Stimulated activated CD4-positive, alpha-beta T cell treated with anti-CD3 and anti-CD28 coated beads, Interleukin-1b, Interleukin-23, amount 100 ng/mL, for 48 hours (primary cell): Measurements from ENCODE around the gene EPN1.
"Not testable (repeated sequence)": the region's sequence is repeated elsewhere in the genome, so short reads cannot be mapped to it uniquely, and the experiment has no call there.

ENCODE experiments used
- DNase-seq: peaks from one replicate; pipeline ENCODE4 v3.0.0-alpha.2; 2020

Gene EPN1

DNA sequence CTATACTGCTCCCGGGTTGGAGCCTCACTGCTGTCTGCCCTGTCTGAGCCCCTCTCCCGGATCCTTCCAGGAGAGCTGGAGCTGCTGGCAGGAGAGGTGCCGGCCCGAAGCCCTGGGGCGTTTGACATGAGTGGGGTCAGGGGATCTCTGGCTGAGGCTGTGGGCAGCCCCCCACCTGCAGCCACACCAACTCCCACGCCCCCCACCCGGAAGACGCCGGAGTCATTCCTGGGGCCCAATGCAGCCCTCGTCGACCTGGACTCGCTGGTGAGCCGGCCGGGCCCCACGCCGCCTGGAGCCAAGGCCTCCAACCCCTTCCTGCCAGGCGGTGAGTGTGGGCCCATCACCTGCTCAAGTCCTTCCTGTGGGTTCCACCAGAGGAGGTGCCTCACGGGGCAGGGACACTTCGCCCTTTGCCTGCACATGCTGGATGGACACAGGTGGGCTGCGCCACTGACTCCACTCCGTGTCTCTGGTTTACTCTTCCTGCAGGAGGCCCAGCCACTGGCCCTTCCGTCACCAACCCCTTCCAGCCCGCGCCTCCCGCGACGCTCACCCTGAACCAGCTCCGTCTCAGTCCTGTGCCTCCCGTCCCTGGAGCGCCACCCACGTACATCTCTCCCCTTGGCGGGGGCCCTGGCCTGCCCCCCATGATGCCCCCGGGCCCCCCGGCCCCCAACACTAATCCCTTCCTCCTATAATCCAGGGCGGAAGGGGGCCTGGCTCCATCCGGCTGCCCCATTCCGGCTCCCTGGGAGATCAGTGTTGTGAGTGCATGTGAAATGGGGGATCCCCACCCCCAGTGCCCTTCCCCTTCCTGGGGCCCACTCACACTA is 19.8 kb downstream of the EPN1 start:
- DNase-seq, result no peak

DNA sequence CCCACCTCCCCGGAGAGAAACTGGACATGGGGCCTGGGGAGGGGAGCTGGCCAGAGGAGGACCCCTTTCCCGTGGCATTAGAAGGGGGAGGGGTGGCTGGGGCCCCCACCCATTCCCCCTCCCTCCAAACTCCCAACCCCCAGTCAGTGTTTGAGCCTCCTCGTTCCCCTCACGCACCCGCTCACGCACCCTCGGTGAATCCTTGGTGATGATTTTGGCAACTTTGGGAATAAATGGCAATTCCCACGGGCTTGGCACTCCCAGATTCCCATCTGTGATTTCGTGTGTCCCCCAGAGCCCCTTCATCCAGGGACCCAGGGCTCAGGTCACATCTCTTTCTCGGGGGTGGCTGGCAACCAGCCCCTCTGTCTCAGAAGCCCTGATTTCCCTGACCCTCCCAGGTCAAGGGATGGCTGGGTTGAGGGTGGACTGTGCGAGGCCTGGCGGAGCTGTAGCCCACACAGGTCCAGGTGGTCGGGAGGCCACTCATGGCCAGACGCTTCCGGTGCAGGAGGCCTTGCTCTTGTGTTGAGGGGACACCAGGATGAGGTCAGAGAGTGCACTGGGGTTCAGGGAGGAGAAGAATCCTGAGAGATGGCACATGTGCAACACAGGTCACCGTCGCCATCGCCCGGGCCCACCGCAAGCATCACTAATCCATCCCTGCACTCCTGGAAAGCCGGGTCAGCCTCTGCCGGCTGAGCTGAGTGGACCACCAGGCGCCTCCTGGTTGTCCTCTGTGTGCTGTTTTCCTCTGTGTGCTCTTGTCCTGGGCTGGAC is 20.7 kb downstream of the EPN1 start:
- DNase-seq, result no peak

DNA sequence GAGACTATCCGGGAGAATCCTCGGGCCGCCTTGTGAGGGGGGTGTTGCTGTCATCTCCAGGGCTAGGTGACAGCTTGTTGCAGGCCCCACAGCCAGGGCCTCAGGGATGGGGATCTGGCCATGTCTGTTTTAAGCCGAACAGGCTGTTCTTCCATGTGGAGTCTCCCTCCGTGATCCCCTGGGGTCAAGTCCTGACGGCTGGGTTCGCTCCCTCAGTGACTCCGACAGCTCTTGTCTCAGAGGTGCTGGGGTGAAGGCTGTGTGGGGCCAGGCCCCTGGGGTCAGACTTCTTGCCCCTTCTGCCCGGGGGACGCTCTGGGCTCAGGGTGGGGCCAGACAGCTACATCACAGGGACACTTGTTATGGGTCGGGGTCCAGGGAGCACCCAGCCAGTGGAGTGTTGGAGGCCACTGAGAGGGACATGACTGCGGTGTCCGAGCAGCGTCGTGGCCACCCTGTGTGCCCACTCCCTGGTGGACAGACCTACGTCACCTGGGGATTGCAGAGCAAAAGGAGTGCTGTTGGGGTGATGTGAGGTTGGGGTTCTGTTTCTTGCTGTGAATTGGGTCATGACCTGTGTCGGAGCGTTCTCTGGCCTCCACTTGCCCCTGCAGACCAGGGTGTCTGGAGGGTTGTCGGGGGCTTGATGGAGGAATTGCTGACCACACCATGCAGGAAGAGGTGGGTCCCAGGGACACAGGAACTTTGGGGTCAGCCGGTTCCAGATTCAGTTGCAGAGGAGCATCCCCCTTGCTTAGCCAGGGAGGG is 21.5 kb downstream of the EPN1 start:
- no peak for DNase-seq

DNA sequence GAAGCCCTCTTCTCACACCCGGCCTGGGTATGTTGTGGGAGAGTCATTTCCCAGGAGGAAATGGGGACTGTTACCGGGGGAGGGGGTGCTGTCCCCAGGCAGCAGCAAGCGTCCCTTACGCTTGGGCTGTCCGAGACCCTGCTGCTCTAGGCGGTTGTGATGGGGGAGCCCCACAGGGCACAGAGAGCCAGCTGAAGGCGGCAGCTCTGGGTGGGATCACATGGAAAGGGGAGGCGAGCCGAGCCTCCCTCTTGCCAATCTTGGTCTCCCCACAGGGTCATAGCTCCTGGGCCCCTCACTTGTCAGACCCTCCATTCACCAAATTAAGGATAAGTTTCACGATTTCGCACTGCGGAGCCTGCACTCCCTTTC is 22.0 kb downstream of the EPN1 start:
- DNase-seq, result no peak

DNA sequence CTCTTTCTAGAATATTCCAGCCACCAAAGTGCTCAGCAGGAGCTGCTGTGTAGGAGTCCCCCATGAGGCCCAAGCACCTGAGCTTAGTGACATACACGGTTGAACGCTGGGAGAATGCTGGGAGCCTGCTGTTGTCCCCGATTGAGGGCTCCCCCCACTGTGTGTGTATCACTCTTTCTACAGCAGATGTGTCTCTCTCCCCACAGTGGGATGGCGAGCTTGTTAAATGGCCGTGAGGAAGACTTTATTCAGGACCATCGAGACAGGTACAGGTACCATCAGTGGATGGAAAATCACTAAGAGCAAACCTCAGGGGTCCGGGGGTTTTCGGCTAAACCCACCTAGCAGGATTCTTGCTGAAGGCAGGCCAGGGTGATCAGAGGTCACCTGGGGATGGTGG is 22.7 kb downstream of the EPN1 start:
- no peak for DNase-seq

DNA sequence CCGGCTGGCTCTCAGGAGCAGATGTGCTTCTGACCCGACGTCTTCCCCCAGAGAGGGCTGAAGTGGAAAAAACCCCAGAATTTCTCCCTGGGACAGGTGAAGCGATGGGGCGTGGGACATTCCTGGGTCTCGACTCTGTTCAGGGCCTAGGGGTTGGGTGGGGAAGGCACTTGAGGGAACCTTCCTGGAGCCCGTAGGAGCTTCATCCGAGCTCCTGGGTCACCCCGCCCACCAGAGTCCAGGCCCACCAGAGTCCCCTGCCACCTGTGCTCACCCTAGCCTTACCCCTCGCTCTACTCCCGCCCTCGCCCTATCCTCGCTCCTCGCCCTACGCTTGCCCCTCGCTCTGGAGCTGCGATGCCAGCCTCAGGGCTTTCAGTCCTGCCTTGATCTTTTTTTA is 23.2 kb downstream of the EPN1 start:
- DNase-seq, result no peak

DNA sequence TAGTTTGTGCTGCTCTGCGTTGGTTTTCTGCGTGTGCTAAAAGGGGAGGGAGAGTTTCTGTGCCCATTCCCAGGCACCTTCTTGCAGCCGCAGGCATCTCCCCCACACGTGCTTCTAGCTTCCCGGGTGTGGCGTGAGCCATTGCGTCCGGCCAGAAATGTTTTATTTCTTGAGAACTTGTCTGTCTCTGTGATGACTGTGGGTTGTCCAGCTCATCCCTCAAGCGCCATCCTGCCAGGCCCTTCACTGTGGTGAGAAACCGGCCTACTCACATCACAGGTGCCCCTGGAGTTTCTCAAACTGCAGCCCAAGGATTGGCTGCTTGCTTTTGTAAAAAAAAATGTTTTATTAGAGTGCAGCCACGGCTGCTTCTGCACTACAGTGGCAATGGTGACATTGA is 24.2 kb downstream of the EPN1 start:
- DNase-seq, result no peak

DNA sequence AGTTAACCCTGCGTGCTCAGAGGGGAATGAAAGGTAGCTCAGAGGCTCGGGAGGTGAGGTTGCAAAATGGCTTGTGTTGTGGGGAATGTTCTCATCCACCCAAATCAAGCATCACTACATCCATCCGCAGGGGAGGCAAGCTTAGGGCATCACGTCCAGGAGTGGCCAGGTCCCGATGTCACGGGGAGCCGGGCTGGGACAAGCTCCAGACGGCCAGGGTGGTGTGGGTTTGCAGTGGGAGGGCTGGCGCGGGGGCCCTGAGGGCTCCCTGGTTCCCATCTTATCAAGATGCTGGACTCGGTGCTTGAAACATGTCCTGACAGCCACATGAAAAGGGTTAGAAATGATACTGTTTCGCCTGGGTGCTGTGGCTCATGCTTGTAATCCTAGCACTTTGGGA is 25.8 kb downstream of the EPN1 start:
- no peak for DNase-seq

DNA sequence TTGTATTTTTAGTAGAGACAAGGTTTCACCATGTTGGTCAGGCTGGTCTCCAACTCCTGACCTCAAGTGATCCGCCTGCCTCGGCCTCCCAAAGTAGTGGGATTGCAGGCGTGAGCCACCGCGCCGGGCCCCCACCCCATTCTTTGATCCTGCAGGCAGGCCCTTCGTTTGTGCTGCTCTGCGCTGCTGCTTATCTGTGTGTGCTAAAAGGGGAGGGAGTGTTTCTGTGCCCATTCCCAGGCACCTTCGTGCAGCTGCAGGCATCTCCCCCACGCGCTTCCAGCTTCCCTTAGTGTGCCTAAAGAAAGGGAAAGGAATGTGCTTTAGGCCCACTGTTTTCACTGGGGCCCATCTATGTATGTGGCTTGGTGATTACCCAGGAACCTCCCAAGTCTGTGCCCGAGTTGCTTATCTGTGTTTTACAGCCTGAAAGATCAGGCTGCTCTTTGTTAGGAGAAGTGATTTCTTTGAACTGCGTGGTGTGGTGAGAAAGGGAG is 27.2 kb downstream of the EPN1 start:
- DNase-seq, result no peak

DNA sequence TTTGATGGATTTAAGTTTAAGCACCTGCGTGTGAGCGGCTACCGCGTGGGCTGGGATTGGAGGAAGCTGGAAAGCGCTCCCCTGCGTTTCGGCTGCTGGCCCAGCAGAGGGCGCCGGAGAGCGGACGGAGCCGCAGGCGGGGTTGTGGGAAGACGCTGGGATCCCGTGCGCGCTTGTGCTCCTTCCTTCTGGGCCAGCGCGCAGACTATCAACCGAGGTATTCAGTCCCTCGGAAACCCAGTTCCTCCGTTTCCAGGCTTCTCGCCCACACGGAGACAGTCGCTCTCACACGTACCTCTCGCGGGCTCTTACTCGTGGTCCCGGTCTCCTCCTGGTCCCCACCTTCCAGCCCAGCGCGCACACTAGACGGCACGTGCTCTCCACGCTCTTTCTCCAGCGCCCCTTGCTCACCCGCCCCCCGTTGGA is 28.8 kb downstream of the EPN1 start:
- DNase-seq, result peak; percentile 49

DNA sequence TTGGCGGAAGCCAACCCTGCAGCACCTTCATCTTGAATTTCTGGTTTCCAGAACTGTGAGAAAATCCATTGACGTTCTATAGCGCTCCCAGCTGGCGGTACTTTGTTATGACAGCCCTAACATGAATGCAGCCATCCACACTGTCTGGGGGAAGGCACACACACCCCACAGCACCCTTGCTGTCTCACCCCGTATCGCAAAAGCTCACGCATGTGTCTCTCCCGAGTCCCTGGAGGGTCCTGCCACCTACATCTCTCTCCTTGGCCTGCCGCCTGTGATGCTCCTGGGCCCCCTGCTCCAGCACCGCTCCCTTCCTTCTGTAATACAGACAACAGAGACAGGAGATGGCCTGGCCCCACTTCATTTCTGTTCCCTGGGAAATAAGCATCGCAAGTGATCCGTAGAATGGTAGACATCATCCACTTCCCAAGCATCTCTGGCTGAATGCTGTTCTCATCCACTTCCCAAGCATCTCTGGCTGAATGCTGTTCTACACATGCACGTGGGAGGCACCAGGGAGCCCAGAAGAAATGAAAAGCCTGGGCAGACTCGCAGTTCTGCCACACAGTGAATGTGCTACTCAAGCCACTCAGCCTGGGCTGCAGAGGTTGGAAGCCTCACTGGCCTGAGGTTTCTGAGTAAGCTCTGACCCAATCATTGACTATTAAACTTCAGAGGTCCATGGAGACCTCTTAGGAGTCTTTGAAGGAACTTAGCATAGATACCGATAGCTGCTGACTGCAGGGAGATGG is 29.6 kb downstream of the EPN1 start:
- no peak for DNase-seq

DNA sequence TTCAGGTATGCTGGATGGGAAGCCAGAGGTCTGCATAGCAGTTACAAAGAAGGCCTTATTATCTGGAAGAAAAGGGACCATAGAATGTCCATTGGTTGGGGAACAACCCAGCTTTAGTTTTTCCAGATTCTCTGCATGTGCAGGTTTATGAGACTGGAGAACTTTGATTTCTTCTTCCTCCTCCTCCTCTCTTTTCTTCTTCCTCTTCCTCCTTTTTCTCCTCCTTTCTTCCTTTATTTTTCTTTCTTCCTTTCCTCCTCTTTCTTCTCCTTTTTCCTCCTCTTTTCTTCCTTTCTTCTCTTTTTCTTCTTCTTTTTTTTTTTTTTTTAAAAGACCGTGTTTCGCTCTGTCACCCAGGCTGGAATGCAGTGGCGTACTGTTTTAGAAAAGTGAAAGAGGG is 30.9 kb downstream of the EPN1 start:
- DNase-seq, result no peak

DNA sequence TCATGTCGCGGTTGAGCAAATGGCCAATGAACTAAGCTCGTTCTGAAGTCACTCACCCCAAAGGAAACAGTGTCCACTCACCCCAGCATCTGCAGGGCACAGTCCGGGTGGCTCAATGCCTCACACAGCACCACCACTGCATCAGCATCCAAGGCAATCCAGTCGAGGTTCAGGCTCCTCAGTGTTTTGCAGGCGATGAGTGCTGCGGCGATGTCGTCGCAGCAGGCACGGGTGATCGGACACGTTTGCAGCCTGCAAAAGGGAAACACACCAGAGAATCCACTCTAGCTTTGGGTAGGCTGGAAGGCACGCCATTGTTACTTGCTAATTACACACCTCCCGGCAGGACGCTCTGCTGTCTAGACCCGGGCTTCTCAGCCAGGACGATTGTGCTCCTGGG is 36.7 kb downstream of the EPN1 start:
- no peak for DNase-seq

DNA sequence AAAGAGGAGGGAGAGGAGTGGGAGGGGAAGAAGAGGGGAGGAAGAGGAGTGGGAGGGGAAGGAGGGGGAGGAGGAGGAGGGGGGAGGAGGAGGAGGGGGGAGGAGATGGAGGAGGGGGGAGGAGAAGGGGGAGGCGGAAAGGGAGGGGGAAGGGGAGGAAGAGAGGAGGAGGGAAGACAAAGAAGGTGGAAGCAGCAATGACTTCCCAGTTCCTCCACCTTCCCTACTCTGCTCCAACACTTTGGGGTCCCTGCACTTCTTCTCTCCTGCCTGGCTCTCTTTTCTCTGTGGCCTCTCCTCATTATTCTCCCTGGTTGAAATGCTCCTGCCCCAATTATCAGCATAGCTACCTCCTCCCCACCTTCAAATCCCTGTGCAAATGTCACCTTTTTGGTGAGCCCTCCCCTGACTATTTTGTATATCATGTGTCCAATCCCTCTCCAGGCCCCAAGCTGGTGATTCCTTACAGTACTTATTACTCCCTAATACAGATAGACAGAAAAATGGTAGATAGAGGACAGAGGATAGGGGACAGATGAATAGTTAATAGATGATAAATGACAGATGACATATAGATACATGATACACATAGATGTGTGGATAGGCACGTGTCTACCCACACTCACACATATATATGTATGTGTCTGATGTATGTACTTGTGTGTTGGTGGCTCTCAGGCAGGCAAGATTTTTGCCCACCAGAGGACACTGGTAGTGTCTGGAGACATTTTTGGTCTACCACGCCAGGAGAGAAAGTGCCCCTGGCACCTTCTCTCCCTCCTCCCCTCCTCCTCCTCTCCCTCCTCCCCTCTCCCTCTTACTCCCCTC is 38.0 kb downstream of the EPN1 start:
- DNase-seq, result no peak

DNA sequence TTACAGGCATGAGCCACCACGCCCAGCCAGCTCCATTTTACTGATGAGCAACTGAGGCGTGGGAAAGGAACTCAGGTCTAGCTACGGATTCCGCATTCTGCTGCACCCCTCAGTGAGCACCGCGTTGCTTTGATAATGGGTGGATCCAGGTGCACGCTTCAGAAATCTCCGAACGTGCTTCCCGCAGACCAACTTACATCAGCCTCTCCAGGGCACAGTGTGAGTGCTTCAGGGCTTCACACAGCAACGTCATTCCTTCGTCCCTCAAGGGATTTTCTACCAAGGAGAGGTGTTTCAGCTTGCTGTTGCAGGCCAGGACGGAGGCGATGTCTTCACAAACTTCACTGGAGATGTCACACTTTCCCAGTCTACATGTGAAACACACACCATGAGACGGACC is 41.5 kb downstream of the EPN1 start:
- no peak for DNase-seq

DNA sequence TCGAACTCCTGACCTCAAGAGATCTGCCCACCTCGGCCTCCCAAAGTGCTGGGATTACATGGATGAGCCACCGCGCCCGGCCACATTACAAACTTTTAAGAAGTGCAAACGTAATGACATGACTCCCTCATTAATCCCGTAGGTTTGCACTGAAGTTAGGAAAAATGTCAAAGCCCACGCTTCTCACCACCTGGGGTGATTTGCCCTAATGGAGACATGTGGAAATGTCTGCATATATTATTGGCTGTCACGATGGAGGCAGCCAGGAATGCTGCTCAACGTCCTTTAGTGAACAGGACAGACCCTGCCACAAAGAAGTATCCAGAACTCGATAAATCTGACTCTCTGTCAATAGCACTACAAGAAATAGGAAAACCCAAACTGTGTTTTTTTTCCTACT is 42.2 kb downstream of the EPN1 start:
- DNase-seq, result no peak

DNA sequence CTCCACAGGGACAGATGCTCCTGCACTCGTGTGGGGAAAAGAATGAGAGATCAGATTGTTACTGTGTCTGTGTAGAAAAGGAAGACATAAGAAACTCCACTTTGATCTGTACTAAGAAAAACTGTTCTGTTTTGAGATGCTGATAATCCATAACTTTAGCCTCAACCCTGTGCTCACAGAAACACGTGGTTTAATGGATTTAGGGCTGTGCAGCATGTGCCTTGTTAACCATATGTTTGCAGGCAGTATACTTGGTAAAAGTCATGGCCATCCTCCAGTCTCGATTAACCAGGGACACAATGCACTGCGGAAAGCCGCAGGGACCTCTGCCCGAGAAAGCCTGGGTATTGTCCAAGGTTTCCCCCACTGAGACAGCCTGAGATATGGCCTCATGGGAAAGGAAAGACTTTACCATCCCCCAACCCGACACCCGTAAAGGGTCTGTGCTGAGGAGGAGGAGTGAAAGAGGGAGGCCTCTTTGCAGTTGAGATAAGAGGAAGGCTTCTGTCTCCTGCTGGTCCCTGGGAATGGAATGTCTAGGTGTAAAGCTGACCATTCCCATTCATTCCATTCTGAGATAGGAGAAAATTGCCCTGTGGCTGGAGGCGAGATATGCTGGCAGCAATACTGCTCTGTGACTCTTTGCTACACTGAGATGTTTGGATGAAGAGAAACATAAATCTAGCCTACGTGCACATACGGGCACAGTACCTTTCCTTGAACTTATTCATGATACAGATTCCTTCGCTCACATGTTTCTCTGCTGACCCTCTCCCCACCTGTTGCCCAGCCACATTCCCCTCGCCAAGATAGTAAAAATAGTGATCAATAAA is 43.1 kb downstream of the EPN1 start:
- DNase-seq, result not testable (repeated sequence)

DNA sequence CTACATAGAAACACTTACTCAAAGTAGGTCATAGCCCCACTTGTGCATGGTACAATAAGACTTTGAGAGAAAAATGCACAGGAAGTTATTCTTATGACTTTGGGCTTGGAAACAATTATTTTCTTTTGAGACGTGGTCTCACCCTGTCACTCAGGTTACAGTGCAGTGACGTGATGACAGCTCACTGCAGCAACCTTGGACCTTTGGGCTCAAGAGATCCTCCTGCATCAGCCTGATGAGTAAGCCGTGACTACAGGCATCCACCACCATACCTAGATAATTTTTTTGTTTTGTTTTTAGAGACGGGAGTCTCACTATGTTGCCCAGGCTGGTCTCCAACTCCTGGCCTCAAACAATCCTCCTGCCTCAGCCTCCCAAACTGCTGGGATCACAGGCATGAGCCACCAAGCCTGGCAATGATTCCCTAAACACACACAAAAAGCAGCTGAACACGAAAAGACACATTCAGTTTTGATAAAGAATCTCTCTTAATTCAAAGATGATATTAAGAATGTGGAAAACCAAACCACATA is 45.3 kb downstream of the EPN1 start:
- DNase-seq, result no peak

DNA sequence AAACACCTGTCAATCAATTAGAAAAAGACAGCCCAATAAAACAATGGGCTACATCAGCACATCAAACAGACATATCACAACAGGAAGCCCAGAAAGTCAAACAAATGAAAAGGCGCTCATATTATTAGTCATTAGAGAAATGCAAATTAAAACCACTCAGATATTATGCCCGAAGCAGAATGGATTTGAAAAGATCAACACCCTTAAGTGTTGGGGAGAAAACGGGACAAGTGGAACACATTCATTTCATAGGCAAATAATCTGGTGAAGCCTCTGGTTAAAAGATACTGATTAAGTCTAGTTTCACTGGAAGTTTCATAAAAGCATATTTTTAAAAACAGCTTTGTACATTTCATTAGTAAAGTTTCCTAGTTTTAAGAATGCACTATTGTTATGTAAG is 45.8 kb downstream of the EPN1 start:
- DNase-seq, result no peak

DNA sequence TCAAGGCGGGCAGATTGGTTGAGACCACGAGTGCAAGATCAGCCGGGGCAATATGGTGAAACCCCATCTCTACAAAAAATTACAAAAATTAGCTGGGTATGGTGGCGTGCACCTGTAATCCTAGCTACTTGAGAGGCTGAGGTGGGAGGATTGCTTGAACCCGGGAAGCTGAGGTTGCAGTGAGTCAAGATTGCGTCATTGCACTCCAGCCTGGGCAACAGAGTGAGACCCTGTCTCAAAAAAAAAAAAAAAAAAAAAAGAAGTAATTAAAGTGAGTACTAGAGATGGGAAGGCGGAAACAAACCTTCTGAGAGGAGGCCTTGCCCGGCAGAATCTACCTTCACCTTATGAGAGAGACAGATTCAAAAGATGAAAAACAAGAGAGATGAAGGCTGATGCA is 48.5 kb downstream of the EPN1 start:
- no peak for DNase-seq

DNA sequence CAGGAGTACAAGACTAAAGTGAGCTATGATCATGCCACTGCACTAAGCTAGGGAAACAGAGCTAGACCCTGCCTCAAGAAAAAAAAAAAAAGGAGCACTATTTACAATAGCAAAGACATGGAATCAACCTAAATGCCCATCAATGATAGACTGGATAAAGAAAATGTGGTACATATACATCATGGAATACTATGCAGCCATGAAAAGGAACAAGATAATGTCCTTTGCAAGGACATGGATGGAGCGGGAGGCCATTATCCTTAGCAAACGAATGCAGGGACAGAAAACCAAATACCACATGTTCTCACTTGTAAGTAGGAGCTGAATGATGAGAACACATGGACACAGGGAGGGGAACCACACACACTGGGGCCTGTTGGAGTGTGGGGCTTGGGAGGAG is 55.4 kb downstream of the EPN1 start:
- DNase-seq, result not testable (repeated sequence)
